HG03064 (cell line): ENCODE measurements around the gene CCDC61.
A peak's percentile ranks its signal among the peaks of the same experiment; 100 is the strongest.

Experiments used
- ATAC-seq: cut with Tn5 transposase; IDR thresholded peaks from one replicate; pipeline ENCODE4 v1.9.1; 2021; ENCODE audit warnings: low read depth; ENCODE audit not compliant: unreplicated experiment

Gene CCDC61

GRCh38 chr19:45994998-45995714 is at the start of gene CCDC61:
Gene CCDC61, plus strand, starts transcription at chr19:45995467. Its CDS starts 7,552 bp downstream, at chr19:46003019.
- ATAC-seq = peak; percentile 91

- ATAC-seq = no peak
These were observed 47.3 kb upstream of the CCDC61 start for GRCh38 chr19:45947926-45948325.

GRCh38 chr19:45952341-45952685 is 43.0 kb upstream of the CCDC61 start:
- no peak for ATAC-seq

GRCh38 chr19:45952686-45953505 is 42.4 kb upstream of the CCDC61 start:
- ATAC-seq = no peak

GRCh38 chr19:45953676-45954075 is 41.6 kb upstream of the CCDC61 start:
- no peak for ATAC-seq

GRCh38 chr19:45954156-45954555 is 41.1 kb upstream of the CCDC61 start:
- ATAC-seq = no peak

GRCh38 chr19:45955905-45956608 is 39.2 kb upstream of the CCDC61 start:
- no peak for ATAC-seq

GRCh38 chr19:45958320-45958719 is 36.9 kb upstream of the CCDC61 start:
- ATAC-seq = no peak

- ATAC-seq = no peak
These were observed 36.3 kb upstream of the CCDC61 start for GRCh38 chr19:45958769-45959516.

GRCh38 chr19:45959517-45960025 is 35.7 kb upstream of the CCDC61 start:
- ATAC-seq = no peak

GRCh38 chr19:45960595-45961235 is 34.6 kb upstream of the CCDC61 start:
- ATAC-seq = no peak

GRCh38 chr19:45962021-45962420 is 33.2 kb upstream of the CCDC61 start:
- ATAC-seq = no peak

GRCh38 chr19:45967246-45967645 is 28.0 kb upstream of the CCDC61 start:
- no peak for ATAC-seq

GRCh38 chr19:45968626-45969025 is 26.6 kb upstream of the CCDC61 start:
- no peak for ATAC-seq

GRCh38 chr19:45969676-45970075 is 25.6 kb upstream of the CCDC61 start:
- ATAC-seq = no peak

GRCh38 chr19:45971260-45971902 is 23.9 kb upstream of the CCDC61 start:
- ATAC-seq = no peak

GRCh38 chr19:45972081-45972946 is 23.0 kb upstream of the CCDC61 start:
- no peak for ATAC-seq

- no peak for ATAC-seq
These were observed 22.2 kb upstream of the CCDC61 start for GRCh38 chr19:45972947-45973540.
